Measurements from ENCODE around the gene EXOC6B.
A peak's percentile ranks its signal among the peaks of the same experiment; 100 is the strongest.

Gene EXOC6B

GRCh38 chr2:72778410-72778809, 47.4 kb downstream of the EXOC6B start:
- Histone ChIP-seq H3K4me1 (ENCODE audit: insufficient read depth, insufficient read length) (no peaks in the 10 kb centered on the region), H3K9ac (ENCODE audit: insufficient read length, low read depth) (no peak overlapping the region), H3K36me3 (ENCODE audit: insufficient read depth, insufficient read length, low read length) (no peaks in the 10 kb centered on the region), H3K27me3 (ENCODE audit: insufficient read depth, insufficient read length) (no peaks in the 10 kb centered on the region), H3K9me3 (ENCODE audit: insufficient read depth, low read length) (no peaks in the 10 kb centered on the region), H3K4me3 (ENCODE audit: insufficient read length, low read depth) (no peak overlapping the region)
- no peak for TF ChIP-seq ZNF274 (IDR thresholded peaks at IDR 0.05; ENCODE audit: low read depth, low read length)
- TF ChIP-seq SUZ12 (IDR thresholded peaks at IDR 0.05; ENCODE audit: extremely low read depth, insufficient read depth, insufficient read length): no peak
- no peak for TF ChIP-seq YY1 (IDR thresholded peaks at IDR 0.05; ENCODE audit: insufficient read depth, insufficient read length)
- no peak for DNase-seq (ENCODE audit: low read depth, low spot score)

- TF ChIP-seq YY1 (IDR thresholded peaks at IDR 0.05; ENCODE audit: insufficient read depth, insufficient read length) (no peak), ZNF274 (IDR thresholded peaks at IDR 0.05; ENCODE audit: low read depth, low read length) (no peak), SUZ12 (IDR thresholded peaks at IDR 0.05; ENCODE audit: extremely low read depth, insufficient read depth, insufficient read length) (no peak)
- no peak overlapping the region for H3K9ac ChIP-seq (ENCODE audit: insufficient read length, low read depth)
- DNase-seq (ENCODE audit: low read depth, low spot score): peak; percentile 66
Measured at GRCh38 chr2:72770879-72771461, 54.9 kb downstream of the EXOC6B start.

GRCh38 chr2:72765997-72766609, 59.7 kb downstream of the EXOC6B start:
- Histone ChIP-seq H3K27me3 (ENCODE audit: insufficient read depth, insufficient read length) (no peaks in the 10 kb centered on the region), H3K9me3 (ENCODE audit: insufficient read depth, low read length) (peaks cover 26% of the 10 kb centered on the region), H3K36me3 (ENCODE audit: insufficient read depth, insufficient read length, low read length) (no peaks in the 10 kb centered on the region), H3K9ac (ENCODE audit: insufficient read length, low read depth) (no peak overlapping the region), H3K4me1 (ENCODE audit: insufficient read depth, insufficient read length) (peaks cover 2% of the 10 kb centered on the region), H3K4me3 (ENCODE audit: insufficient read length, low read depth) (no peak overlapping the region)
- no peak for DNase-seq (ENCODE audit: low read depth, low spot score)
- TF ChIP-seq ZNF274 (IDR thresholded peaks at IDR 0.05; ENCODE audit: low read depth, low read length) (no peak), SUZ12 (IDR thresholded peaks at IDR 0.05; ENCODE audit: extremely low read depth, insufficient read depth, insufficient read length) (no peak), YY1 (IDR thresholded peaks at IDR 0.05; ENCODE audit: insufficient read depth, insufficient read length) (no peak)

More at GRCh38 chr2:72770879-72771461, 54.9 kb downstream of the EXOC6B start:
- Histone ChIP-seq H3K9me3 (ENCODE audit: insufficient read depth, low read length) (no peaks in the 10 kb centered on the region), H3K4me1 (ENCODE audit: insufficient read depth, insufficient read length) (peaks cover 2% of the 10 kb centered on the region), H3K27me3 (ENCODE audit: insufficient read depth, insufficient read length) (no peaks in the 10 kb centered on the region), H3K4me3 (ENCODE audit: insufficient read length, low read depth) (no peak overlapping the region), H3K36me3 (ENCODE audit: insufficient read depth, insufficient read length, low read length) (no peaks in the 10 kb centered on the region)

- no peaks in the 10 kb centered on the region for H3K36me3 ChIP-seq (ENCODE audit: insufficient read depth, insufficient read length, low read length)
- H3K4me1 ChIP-seq (ENCODE audit: insufficient read depth, insufficient read length): no peaks in the 10 kb centered on the region
- TF ChIP-seq SUZ12 (IDR thresholded peaks at IDR 0.05; ENCODE audit: extremely low read depth, insufficient read depth, insufficient read length) (no peak), YY1 (IDR thresholded peaks at IDR 0.05; ENCODE audit: insufficient read depth, insufficient read length) (no peak), ZNF274 (IDR thresholded peaks at IDR 0.05; ENCODE audit: low read depth, low read length) (no peak)
- H3K4me3 ChIP-seq (ENCODE audit: insufficient read length, low read depth): no peak overlapping the region
- H3K27me3 ChIP-seq (ENCODE audit: insufficient read depth, insufficient read length): no peaks in the 10 kb centered on the region
- no peak for DNase-seq (ENCODE audit: low read depth, low spot score)
- H3K9ac ChIP-seq (ENCODE audit: insufficient read length, low read depth): no peak overlapping the region
- peaks cover 26% of the 10 kb centered on the region for H3K9me3 ChIP-seq (ENCODE audit: insufficient read depth, low read length)
Measured at GRCh38 chr2:72762276-72762675, 63.6 kb downstream of the EXOC6B start.

- Histone ChIP-seq H3K4me3 (ENCODE audit: insufficient read length, low read depth) (no peak overlapping the region), H3K9ac (ENCODE audit: insufficient read length, low read depth) (no peak overlapping the region), H3K4me1 (ENCODE audit: insufficient read depth, insufficient read length) (no peaks in the 10 kb centered on the region), H3K9me3 (ENCODE audit: insufficient read depth, low read length) (peaks cover 26% of the 10 kb centered on the region), H3K36me3 (ENCODE audit: insufficient read depth, insufficient read length, low read length) (no peaks in the 10 kb centered on the region), H3K27me3 (ENCODE audit: insufficient read depth, insufficient read length) (no peaks in the 10 kb centered on the region)
- TF ChIP-seq ZNF274 (IDR thresholded peaks at IDR 0.05; ENCODE audit: low read depth, low read length): no peak
- TF ChIP-seq YY1 (IDR thresholded peaks at IDR 0.05; ENCODE audit: insufficient read depth, insufficient read length): no peak
- no peak for TF ChIP-seq SUZ12 (IDR thresholded peaks at IDR 0.05; ENCODE audit: extremely low read depth, insufficient read depth, insufficient read length)
- no peak for DNase-seq (ENCODE audit: low read depth, low spot score)
Measured at GRCh38 chr2:72759755-72760154, 66.1 kb downstream of the EXOC6B start.

- no peaks in the 10 kb centered on the region for H3K4me1 ChIP-seq (ENCODE audit: insufficient read depth, insufficient read length)
- H3K4me3 ChIP-seq (ENCODE audit: insufficient read length, low read depth): no peak overlapping the region
- H3K9me3 ChIP-seq (ENCODE audit: insufficient read depth, low read length): peaks cover 9% of the 10 kb centered on the region
- no peak overlapping the region for H3K9ac ChIP-seq (ENCODE audit: insufficient read length, low read depth)
- no peak for DNase-seq (ENCODE audit: low read depth, low spot score)
- H3K27me3 ChIP-seq (ENCODE audit: insufficient read depth, insufficient read length): no peaks in the 10 kb centered on the region
- TF ChIP-seq YY1 (IDR thresholded peaks at IDR 0.05; ENCODE audit: insufficient read depth, insufficient read length): no peak
- TF ChIP-seq SUZ12 (IDR thresholded peaks at IDR 0.05; ENCODE audit: extremely low read depth, insufficient read depth, insufficient read length): no peak
- no peak for TF ChIP-seq ZNF274 (IDR thresholded peaks at IDR 0.05; ENCODE audit: low read depth, low read length)
- H3K36me3 ChIP-seq (ENCODE audit: insufficient read depth, insufficient read length, low read length): no peaks in the 10 kb centered on the region
Measured at GRCh38 chr2:72757177-72757775, 68.6 kb downstream of the EXOC6B start.

- Histone ChIP-seq H3K4me3 (ENCODE audit: insufficient read length, low read depth) (no peak overlapping the region), H3K27me3 (ENCODE audit: insufficient read depth, insufficient read length) (no peaks in the 10 kb centered on the region), H3K4me1 (ENCODE audit: insufficient read depth, insufficient read length) (no peaks in the 10 kb centered on the region), H3K36me3 (ENCODE audit: insufficient read depth, insufficient read length, low read length) (no peaks in the 10 kb centered on the region), H3K9me3 (ENCODE audit: insufficient read depth, low read length) (no peaks in the 10 kb centered on the region), H3K9ac (ENCODE audit: insufficient read length, low read depth) (no peak overlapping the region)
- TF ChIP-seq SUZ12 (IDR thresholded peaks at IDR 0.05; ENCODE audit: extremely low read depth, insufficient read depth, insufficient read length) (no peak), ZNF274 (IDR thresholded peaks at IDR 0.05; ENCODE audit: low read depth, low read length) (no peak), YY1 (IDR thresholded peaks at IDR 0.05; ENCODE audit: insufficient read depth, insufficient read length) (no peak)
- no peak for DNase-seq (ENCODE audit: low read depth, low spot score)
Measured at GRCh38 chr2:72755647-72756423, 70.0 kb downstream of the EXOC6B start.

All from NT2/D1 (cell line).